GM19025 (cell line): ENCODE measurements around the gene SELENON.

Experiments used
- ATAC-seq: cut with Tn5 transposase; IDR thresholded peaks from one replicate; pipeline ENCODE4 v1.9.1; 2021; ENCODE audit warnings: mild to moderate bottlenecking, low read depth, moderate library complexity; ENCODE audit not compliant: unreplicated experiment

The SELENON gene

GRCh38 chr1:25807480-25808390, 7.7 kb downstream of the SELENON start:
- ATAC-seq = no peak

- ATAC-seq = no peak
Observed at GRCh38 chr1:25808481-25809244, 8.7 kb downstream of the SELENON start.

- ATAC-seq = no peak
Observed at GRCh38 chr1:25809283-25809926, 9.4 kb downstream of the SELENON start.

- no peak for ATAC-seq
Observed at GRCh38 chr1:25809929-25810328, 9.9 kb downstream of the SELENON start.

GRCh38 chr1:25810341-25811299, 10.6 kb downstream of the SELENON start:
- ATAC-seq = no peak

- ATAC-seq = no peak
Observed at GRCh38 chr1:25811384-25812082, 11.5 kb downstream of the SELENON start.

- no peak for ATAC-seq
Observed at GRCh38 chr1:25813071-25813733, 13.2 kb downstream of the SELENON start.

GRCh38 chr1:25813734-25814471, 13.9 kb downstream of the SELENON start:
- no peak for ATAC-seq

GRCh38 chr1:25814549-25815087, 14.6 kb downstream of the SELENON start:
- no peak for ATAC-seq

GRCh38 chr1:25815208-25816111, 15.5 kb downstream of the SELENON start:
- no peak for ATAC-seq

- ATAC-seq = no peak
Observed at GRCh38 chr1:25816112-25816718, 16.2 kb downstream of the SELENON start.

GRCh38 chr1:25817840-25818501, 18.0 kb downstream of the SELENON start:
- ATAC-seq = no peak

- no peak for ATAC-seq
Observed at GRCh38 chr1:25818569-25818968, 18.6 kb downstream of the SELENON start.

- peak; percentile 79 for ATAC-seq
Observed at GRCh38 chr1:25819491-25820246, 19.7 kb downstream of the SELENON start, which contains the start of gene MTFR1L. Gene MTFR1L, plus strand, starts transcription at chr1:25819954. Its CDS starts 3,151 bp downstream, at chr1:25823105.
